ENCODE results near the gene SETDB1.

DNA sequence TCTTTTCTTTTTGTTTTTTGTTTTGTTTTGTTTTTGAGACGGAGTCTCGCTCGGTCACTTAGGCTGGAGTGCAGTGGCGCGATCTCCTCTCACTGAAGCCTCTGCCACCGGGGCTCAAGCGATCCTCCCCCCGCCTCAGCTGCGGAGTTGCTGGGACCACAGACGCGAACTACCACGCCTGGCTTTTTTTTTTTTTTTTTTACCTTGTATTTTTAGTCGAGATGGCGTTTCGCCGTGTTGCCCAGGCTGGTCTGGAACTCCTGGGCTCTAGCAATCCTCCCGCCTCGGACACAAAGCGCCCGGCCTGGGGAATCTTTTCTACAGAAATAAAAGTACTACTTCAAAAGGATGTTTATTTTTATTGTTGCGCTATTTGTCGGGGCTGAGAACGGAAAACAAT is 1.1 kb upstream of the SETDB1 start:
- TF ChIP-seq POLR2A (IDR thresholded peaks at IDR 0.05; ENCODE audit: low read depth, low read length) (no peak), TAF1 (IDR thresholded peaks at IDR 0.05; ENCODE audit: borderline replicate concordance, low read depth, low read length) (no peak), POLR2AphosphoS5 (IDR thresholded peaks at IDR 0.05; ENCODE audit: low read depth, low read length) (no peak)

Measured in GM12892 (cell line).